GM19438 (cell line): Measurements from ENCODE around the gene TAS2R31.

Source experiments
- ATAC-seq: cut with Tn5 transposase; IDR thresholded peaks from one replicate; pipeline ENCODE4 v1.9.1; 2021; ENCODE audit warnings: low read depth; ENCODE audit not compliant: unreplicated experiment

The TAS2R31 gene

GRCh38 chr12:11014234-11014633, 17.0 kb downstream of the TAS2R31 start:
- ATAC-seq = no peak

GRCh38 chr12:11007608-11008007, 23.6 kb downstream of the TAS2R31 start:
- no peak for ATAC-seq

GRCh38 chr12:10998204-10998603, 33.0 kb downstream of the TAS2R31 start, which contains the start of gene TAS2R20:
Gene TAS2R20 (minus strand): TSS chr12:10998304. CDS start chr12:10997875, 429 bp downstream.
- ATAC-seq = no peak

GRCh38 chr12:10994307-10994706, 36.9 kb downstream of the TAS2R31 start:
- no peak for ATAC-seq

GRCh38 chr12:10989107-10989506, 42.1 kb downstream of the TAS2R31 start:
- ATAC-seq = no peak

GRCh38 chr12:10986812-10987211, 44.4 kb downstream of the TAS2R31 start, which contains the start of gene TAS2R50:
Gene TAS2R50 (minus strand): TSS chr12:10986912. CDS start chr12:10986860, 52 bp downstream.
- no peak for ATAC-seq

- ATAC-seq = no peak
These were observed 49.0 kb downstream of the TAS2R31 start for GRCh38 chr12:10982244-10982643.
